Skeletal muscle satellite cell (primary cell): ENCODE data around the gene USH2A.

Experiments used
- H3K27me3 ChIP-seq: 2 replicates; pipeline ENCODE4 v1.7.0; 2013; ENCODE audit warnings: low read length; ENCODE audit not compliant: control insufficient read depth, insufficient read depth
- H3K36me3 ChIP-seq: 2 replicates; pipeline ENCODE4 v1.7.0; 2013; ENCODE audit warnings: mild to moderate bottlenecking, control low read depth, low read length; ENCODE audit not compliant: insufficient read depth
- H3K4me1 ChIP-seq: 2 replicates; pipeline ENCODE4 v1.7.0; 2013; ENCODE audit warnings: low read length; ENCODE audit not compliant: control insufficient read depth, insufficient read depth
- H3K4me2 ChIP-seq: 2 replicates; pipeline ENCODE4 v1.7.0; 2013; ENCODE audit warnings: mild to moderate bottlenecking, low read length
- H3K4me3 ChIP-seq: 2 replicates; pipeline ENCODE4 v1.7.0; 2013; ENCODE audit warnings: low read length
- H3K9ac ChIP-seq: 2 replicates; pipeline ENCODE4 v1.7.0; 2013; ENCODE audit warnings: mild to moderate bottlenecking, low read depth, low read length, moderate library complexity
- H3K9me3 ChIP-seq: replicated peaks from 2 replicates; pipeline ENCODE4 v1.7.0; 2013; ENCODE audit warnings: mild to moderate bottlenecking, control low read depth, low read length

Gene USH2A

GRCh38 chr1:215739025-215739424 is 684.2 kb downstream of the USH2A start:
- Histone ChIP-seq H3K9me3 (no peaks in the 10 kb centered on the region), H3K36me3 (no peaks in the 10 kb centered on the region), H3K4me2 (no peak overlapping the region), H3K4me1 (no peaks in the 10 kb centered on the region), H3K4me3 (no peak overlapping the region), H3K9ac (no peak overlapping the region), H3K27me3 (no peaks in the 10 kb centered on the region)

DNA sequence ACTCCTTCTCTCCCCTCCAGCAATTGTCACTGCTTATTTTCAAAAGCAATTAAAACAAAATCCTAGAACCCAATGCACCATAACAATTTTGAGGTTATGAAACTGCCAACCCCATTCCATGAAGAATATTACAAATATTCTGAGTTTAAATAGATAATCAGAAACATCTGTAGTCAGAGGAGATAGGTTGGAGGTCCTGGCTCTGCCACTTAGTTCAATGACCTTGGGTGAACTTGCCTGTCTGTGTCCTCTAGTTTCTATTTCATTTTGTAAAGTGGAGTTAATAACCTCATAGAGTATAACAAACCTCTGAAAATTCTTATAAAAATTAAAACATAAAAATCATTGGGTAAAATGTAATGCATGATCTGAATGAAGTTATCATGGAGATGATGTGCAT is 691.5 kb downstream of the USH2A start:
- H3K9ac ChIP-seq = no peak overlapping the region
- no peaks in the 10 kb centered on the region for H3K9me3 ChIP-seq
- no peaks in the 10 kb centered on the region for H3K4me1 ChIP-seq
- H3K4me2 ChIP-seq = no peak overlapping the region
- H3K4me3 ChIP-seq = no peak overlapping the region
- no peaks in the 10 kb centered on the region for H3K36me3 ChIP-seq
- H3K27me3 ChIP-seq = no peaks in the 10 kb centered on the region

DNA sequence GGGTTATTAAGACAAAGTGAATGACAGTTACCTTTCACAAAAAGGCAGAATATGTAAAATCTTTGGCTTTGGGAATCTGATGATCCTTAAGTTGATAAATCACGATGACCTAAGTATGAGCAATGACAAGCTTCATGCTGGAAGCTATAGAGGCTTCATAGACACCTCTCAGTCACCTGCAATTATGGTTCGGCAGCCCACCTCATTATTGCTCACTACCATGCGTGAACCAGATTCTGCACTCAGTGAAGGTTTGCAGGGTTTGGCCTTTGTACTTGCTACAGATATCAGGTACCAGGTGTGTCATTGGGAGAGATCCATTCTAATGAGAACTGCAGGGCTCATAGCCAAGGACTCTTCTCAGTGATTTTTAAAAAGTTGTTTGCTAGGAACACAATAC is 692.6 kb downstream of the USH2A start:
- Histone ChIP-seq H3K27me3 (no peaks in the 10 kb centered on the region), H3K4me1 (no peaks in the 10 kb centered on the region), H3K36me3 (no peaks in the 10 kb centered on the region), H3K4me2 (no peak overlapping the region), H3K9me3 (no peaks in the 10 kb centered on the region), H3K4me3 (no peak overlapping the region), H3K9ac (no peak overlapping the region)

GRCh38 chr1:215728169-215728568 is 695.1 kb downstream of the USH2A start:
- Histone ChIP-seq H3K4me1 (no peaks in the 10 kb centered on the region), H3K4me2 (no peak overlapping the region), H3K36me3 (no peaks in the 10 kb centered on the region), H3K27me3 (no peaks in the 10 kb centered on the region), H3K4me3 (no peak overlapping the region), H3K9me3 (no peaks in the 10 kb centered on the region), H3K9ac (no peak overlapping the region)

- Histone ChIP-seq H3K4me3 (no peak overlapping the region), H3K36me3 (no peaks in the 10 kb centered on the region), H3K9ac (no peak overlapping the region), H3K9me3 (no peaks in the 10 kb centered on the region), H3K4me2 (no peak overlapping the region), H3K4me1 (peaks cover 16% of the 10 kb centered on the region), H3K27me3 (no peaks in the 10 kb centered on the region)
Measured at GRCh38 chr1:215720126-215720525, 703.1 kb downstream of the USH2A start.

DNA sequence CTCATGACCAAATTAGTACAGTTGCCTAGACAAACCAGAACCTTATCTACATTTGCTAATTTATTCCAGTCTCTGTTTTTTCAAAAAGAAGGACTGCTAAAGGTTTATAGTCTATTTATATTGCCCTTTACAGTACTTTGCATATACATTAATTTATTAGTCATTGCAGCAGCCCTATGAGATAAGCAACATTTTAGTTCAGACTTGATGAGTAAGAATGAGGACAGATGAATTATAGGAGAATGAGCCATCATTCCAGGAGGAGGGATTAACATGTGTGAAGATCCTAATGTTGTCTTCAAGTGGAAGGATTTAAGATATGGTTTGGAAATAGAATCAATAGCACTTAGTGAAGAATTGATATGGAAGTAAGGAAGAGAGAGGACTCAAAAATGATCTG is 703.7 kb downstream of the USH2A start:
- H3K27me3 ChIP-seq = no peaks in the 10 kb centered on the region
- no peak overlapping the region for H3K9ac ChIP-seq
- H3K36me3 ChIP-seq = no peaks in the 10 kb centered on the region
- H3K4me2 ChIP-seq = no peak overlapping the region
- H3K4me3 ChIP-seq = no peak overlapping the region
- H3K9me3 ChIP-seq = no peaks in the 10 kb centered on the region
- peaks cover 16% of the 10 kb centered on the region for H3K4me1 ChIP-seq

- Histone ChIP-seq H3K4me3 (no peak overlapping the region), H3K36me3 (no peaks in the 10 kb centered on the region), H3K4me1 (peaks cover 16% of the 10 kb centered on the region), H3K9me3 (no peaks in the 10 kb centered on the region), H3K27me3 (no peaks in the 10 kb centered on the region), H3K4me2 (no peak overlapping the region), H3K9ac (no peak overlapping the region)
Measured at GRCh38 chr1:215718575-215719287, 704.5 kb downstream of the USH2A start.

- H3K4me3 ChIP-seq = no peak overlapping the region
- H3K9ac ChIP-seq = no peak overlapping the region
- no peaks in the 10 kb centered on the region for H3K27me3 ChIP-seq
- H3K9me3 ChIP-seq = no peaks in the 10 kb centered on the region
- H3K4me1 ChIP-seq = peaks cover 16% of the 10 kb centered on the region
- H3K36me3 ChIP-seq = no peaks in the 10 kb centered on the region
- no peak overlapping the region for H3K4me2 ChIP-seq
Measured at GRCh38 chr1:215717677-215718426, 705.4 kb downstream of the USH2A start.

DNA sequence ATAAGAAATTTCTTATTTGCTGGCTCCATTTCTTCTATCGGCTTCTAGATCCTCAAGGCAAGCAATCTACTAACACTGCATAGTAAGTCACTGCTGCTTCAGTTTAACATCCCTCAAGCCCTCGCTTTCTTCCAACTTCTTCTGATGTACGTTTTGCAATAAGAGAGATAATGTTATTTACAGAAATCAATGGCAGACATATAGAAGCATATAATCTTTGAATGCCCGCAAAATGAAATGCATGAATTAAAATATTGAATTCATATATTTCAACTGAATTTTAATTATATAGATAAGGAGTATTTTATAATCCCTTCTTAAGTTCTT is 712.4 kb downstream of the USH2A start:
- Histone ChIP-seq H3K36me3 (no peaks in the 10 kb centered on the region), H3K9me3 (no peaks in the 10 kb centered on the region), H3K4me1 (no peaks in the 10 kb centered on the region), H3K4me3 (no peak overlapping the region), H3K9ac (no peak overlapping the region), H3K4me2 (no peak overlapping the region), H3K27me3 (no peaks in the 10 kb centered on the region)

DNA sequence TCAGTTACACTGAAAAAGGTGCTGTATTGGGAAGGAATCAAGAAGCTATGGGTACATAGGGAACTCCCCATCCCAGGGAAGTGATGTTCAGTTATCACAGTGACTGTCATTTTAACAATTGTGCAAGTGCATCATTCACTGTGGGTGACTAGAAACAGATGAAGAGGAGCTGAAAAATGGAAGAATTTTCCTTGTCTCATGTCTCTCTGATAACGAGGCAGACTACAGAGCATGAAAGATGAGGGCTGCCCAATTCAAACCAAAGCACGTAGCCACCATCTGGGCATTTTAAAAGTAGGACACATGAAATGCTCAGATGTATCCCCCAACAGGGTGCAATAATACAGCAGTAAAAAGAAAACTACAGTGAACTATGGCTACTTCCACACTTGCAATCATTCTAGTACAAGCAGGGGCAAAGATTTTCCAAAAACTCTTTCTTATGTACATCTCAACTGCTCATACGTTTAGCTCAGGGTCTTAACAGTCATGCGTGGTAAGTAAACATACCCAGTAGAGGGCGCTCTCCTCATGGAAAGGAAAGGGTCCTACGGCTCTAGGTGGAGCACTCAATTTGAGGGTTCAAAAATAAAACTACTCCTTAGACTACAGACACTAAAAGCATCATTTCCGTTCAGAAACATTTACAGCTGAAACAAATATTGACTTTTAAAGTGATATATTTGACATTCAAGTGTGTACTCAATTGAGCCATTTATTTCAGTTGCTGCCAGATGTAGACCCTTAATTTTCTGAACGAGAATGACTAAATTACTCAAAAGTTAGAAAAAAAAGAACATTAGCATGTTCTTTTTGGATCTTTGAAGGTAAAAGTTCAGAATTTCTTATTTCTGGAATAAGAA is 713.0 kb downstream of the USH2A start:
- no peaks in the 10 kb centered on the region for H3K27me3 ChIP-seq
- no peaks in the 10 kb centered on the region for H3K36me3 ChIP-seq
- no peak overlapping the region for H3K9ac ChIP-seq
- H3K9me3 ChIP-seq = no peaks in the 10 kb centered on the region
- H3K4me3 ChIP-seq = no peak overlapping the region
- H3K4me2 ChIP-seq = no peak overlapping the region
- H3K4me1 ChIP-seq = no peaks in the 10 kb centered on the region

GRCh38 chr1:215704089-215704860 is 719.0 kb downstream of the USH2A start:
- no peaks in the 10 kb centered on the region for H3K36me3 ChIP-seq
- H3K4me3 ChIP-seq = no peak overlapping the region
- H3K4me2 ChIP-seq = no peak overlapping the region
- H3K9ac ChIP-seq = no peak overlapping the region
- no peaks in the 10 kb centered on the region for H3K9me3 ChIP-seq
- no peaks in the 10 kb centered on the region for H3K27me3 ChIP-seq
- H3K4me1 ChIP-seq = peaks cover 7% of the 10 kb centered on the region
